ENCODE data around the gene HAGH.

The HAGH gene

DNA sequence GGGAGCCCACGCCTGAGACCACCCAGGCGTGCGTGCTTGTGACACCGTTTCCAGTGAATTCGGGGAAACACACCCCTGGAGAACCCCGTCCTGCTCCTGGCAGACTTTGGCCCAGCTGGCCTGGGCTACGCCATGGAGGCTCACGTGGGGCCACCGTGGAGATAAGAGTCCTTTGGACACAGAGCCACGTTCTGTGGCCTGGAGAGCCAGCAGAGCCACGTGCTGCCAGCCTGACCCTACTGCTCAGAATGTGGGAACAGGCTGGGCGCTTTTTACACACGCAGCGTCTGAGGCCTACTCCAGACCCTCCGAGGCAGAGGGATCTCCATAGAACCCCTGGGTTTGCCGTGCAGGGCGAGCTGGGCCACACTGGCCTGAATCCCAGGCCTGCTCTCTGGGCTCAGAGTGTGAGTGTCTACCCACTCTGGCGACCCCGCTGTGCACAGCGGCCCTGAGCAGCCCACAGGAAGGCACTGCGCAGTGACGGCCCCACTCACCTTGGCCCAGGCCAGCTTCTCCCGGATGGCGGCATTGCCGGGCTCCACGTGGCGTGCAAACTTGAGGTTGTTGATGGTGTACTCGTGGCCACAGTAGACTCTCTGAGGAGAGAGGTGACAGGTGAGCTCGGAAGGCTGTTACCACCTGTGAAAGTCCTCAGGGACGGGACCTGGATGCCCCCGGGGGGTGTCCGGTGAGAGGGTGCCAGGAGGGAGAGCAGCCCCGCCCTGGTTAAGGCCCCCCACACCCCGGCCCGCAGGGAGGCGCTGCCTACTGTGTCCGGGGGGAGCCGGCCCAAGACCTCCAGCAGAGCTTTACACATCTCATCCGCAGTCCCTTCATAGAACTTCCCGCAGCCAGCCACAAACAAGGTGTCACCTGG is 10.0 kb downstream of the HAGH start:
- POLR2A ChIA-PET = interaction anchor here (0.7 to 0.8 kb wide), 2 partner anchors 34 to 1174 kb away, joined by 3 read pairs; partner anchors contain the start of genes NUBP2 and SPSB3
- TF ChIP-seq ZBTB26 (tag by site-specific recombination; optimal IDR thresholded peaks at IDR 0.05) = no peak
- no peak for TF ChIP-seq ZNF544 (tag by site-specific recombination; IDR thresholded peaks at IDR 0.05)
- Histone ChIP-seq H3K9me3 (ENCODE audit: control insufficient read depth, insufficient read depth, low read depth, low read length) (no peaks in the 10 kb centered on the region), H3K4me3 (ENCODE audit: low read depth, low read length) (no peak overlapping the region), H3K27ac (ENCODE audit: extremely low read depth, low read depth, low read length) (no peak overlapping the region), H3K36me3 (ENCODE audit: control insufficient read depth in 2 of 2, insufficient read depth in 1 of 2, low read length in 2 of 2) (peaks cover 0 to 65% of the 10 kb centered on the region in 2 experiments; a peak in 2 of 3 replicates), H3K4me1 (ENCODE audit: control insufficient read depth, insufficient read depth, low read length) (no peaks in the 10 kb centered on the region)
- CTCF ChIA-PET = interaction anchor here (0.5 kb wide), 1 partner anchor 1040 kb away, joined by 5 read pairs; no protein-coding TSS in a partner anchor

GRCh38 chr16:1815461-1815860 is 11.2 kb downstream of the HAGH start:
- H3K4me1 ChIP-seq (ENCODE audit: control insufficient read depth, insufficient read depth, low read length) = no peaks in the 10 kb centered on the region
- CTCF ChIA-PET = interaction anchor here (0.7 kb wide), 1 partner anchor 16 kb away, joined by 3 read pairs; no protein-coding TSS in a partner anchor
- POLR2A ChIA-PET = no interaction called here
- H3K27ac ChIP-seq (ENCODE audit: extremely low read depth, low read depth, low read length) = no peak overlapping the region
- TF ChIP-seq, protein P1, sequence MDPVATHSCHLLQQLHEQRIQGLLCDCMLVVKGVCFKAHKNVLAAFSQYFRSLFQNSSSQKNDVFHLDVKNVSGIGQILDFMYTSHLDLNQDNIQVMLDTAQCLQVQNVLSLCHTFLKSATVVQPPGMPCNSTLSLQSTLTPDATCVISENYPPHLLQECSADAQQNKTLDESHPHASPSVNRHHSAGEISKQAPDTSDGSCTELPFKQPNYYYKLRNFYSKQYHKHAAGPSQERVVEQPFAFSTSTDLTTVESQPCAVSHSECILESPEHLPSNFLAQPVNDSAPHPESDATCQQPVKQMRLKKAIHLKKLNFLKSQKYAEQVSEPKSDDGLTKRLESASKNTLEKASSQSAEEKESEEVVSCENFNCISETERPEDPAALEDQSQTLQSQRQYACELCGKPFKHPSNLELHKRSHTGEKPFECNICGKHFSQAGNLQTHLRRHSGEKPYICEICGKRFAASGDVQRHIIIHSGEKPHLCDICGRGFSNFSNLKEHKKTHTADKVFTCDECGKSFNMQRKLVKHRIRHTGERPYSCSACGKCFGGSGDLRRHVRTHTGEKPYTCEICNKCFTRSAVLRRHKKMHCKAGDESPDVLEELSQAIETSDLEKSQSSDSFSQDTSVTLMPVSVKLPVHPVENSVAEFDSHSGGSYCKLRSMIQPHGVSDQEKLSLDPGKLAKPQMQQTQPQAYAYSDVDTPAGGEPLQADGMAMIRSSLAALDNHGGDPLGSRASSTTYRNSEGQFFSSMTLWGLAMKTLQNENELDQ (tag by site-specific recombination; IDR thresholded peaks at IDR 0.05; ENCODE audit: low read depth) = no peak
- TF ChIP-seq PRDM10 (tag by site-specific recombination; IDR thresholded peaks at IDR 0.05) = peak; percentile 52
- TF ChIP-seq ZNF266 (tag by site-specific recombination; IDR thresholded peaks at IDR 0.05; ENCODE audit: low read depth) = no peak
- H3K4me3 ChIP-seq (ENCODE audit: low read depth, low read length) = no peak overlapping the region
- peaks cover 0 to 61% of the 10 kb centered on the region in 2 experiments; a peak in 2 of 3 replicates for H3K36me3 ChIP-seq (ENCODE audit: control insufficient read depth in 2 of 2, insufficient read depth in 1 of 2, low read length in 2 of 2)
- no peaks in the 10 kb centered on the region for H3K9me3 ChIP-seq (ENCODE audit: control insufficient read depth, insufficient read depth, low read depth, low read length)

DNA sequence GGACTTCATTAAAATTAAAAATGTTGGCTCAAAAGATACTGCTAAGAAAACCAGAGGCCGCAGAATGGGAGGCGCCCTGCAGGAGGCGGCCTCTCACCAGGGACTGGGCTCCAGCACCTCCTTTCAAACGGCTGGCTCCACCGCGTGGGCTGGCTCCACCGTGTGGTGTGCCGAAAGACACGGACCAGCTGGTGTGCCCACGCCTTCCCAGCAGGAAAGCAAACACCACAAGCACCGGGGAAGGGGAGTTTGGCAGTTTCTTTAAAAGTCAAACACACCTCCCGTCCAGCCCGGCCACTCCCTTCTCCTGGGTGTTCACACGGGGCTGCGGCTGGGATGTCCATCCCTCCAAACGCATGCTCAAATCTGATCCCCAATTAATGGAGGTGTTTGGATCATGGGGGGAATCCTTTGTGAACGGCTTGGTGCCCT is 13.9 kb downstream of the HAGH start:
- Histone ChIP-seq H3K36me3 (ENCODE audit: control insufficient read depth in 2 of 2, insufficient read depth in 1 of 2, low read length in 2 of 2) (peaks cover 3 to 60% of the 10 kb centered on the region in 2 experiments; a peak in 2 of 3 replicates), H3K9me3 (ENCODE audit: control insufficient read depth, insufficient read depth, low read depth, low read length) (no peaks in the 10 kb centered on the region), H3K4me1 (ENCODE audit: control insufficient read depth, insufficient read depth, low read length) (no peaks in the 10 kb centered on the region), H3K4me3 (ENCODE audit: low read depth, low read length) (no peak overlapping the region), H3K27ac (ENCODE audit: extremely low read depth, low read depth, low read length) (no peak overlapping the region)
- ChIA-PET CTCF (interaction anchor here (0.7 to 1.0 kb wide), 3 partner anchors 11 to 115 kb away, joined by 3 to 4 read pairs (median 3); no protein-coding TSS in a partner anchor), POLR2A (no interaction called here)
- TF ChIP-seq AEBP2 (tag by site-specific recombination; IDR thresholded peaks at IDR 0.05; ENCODE audit: borderline replicate concordance) = no peak
- TF ChIP-seq ZNF324 (tag by site-specific recombination; IDR thresholded peaks at IDR 0.05) = no peak
- TF ChIP-seq ZFP69B (tag by site-specific recombination; IDR thresholded peaks at IDR 0.05) = no peak
- TF ChIP-seq ZNF600 (tag by site-specific recombination; IDR thresholded peaks at IDR 0.05) = peak; percentile 62; the same call in 1 of the 2 replicates
- peak; percentile 58; the same call in 1 of the 2 replicates for TF ChIP-seq ZNF561 (tag by site-specific recombination; IDR thresholded peaks at IDR 0.05; ENCODE audit: borderline replicate concordance)
- TF ChIP-seq, protein P2, sequence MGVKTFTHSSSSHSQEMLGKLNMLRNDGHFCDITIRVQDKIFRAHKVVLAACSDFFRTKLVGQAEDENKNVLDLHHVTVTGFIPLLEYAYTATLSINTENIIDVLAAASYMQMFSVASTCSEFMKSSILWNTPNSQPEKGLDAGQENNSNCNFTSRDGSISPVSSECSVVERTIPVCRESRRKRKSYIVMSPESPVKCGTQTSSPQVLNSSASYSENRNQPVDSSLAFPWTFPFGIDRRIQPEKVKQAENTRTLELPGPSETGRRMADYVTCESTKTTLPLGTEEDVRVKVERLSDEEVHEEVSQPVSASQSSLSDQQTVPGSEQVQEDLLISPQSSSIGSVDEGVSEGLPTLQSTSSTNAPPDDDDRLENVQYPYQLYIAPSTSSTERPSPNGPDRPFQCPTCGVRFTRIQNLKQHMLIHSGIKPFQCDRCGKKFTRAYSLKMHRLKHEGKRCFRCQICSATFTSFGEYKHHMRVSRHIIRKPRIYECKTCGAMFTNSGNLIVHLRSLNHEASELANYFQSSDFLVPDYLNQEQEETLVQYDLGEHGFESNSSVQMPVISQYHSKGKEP (tag by site-specific recombination; IDR thresholded peaks at IDR 0.05) = 0 out of 2 replicates have a peak, but pooled peaks have one; percentile 0
- peak; percentile 48; the same call in 1 of the 2 replicates for TF ChIP-seq SP3 (tag by site-specific recombination; IDR thresholded peaks at IDR 0.05)
- TF ChIP-seq ZNF121 (tag by site-specific recombination; IDR thresholded peaks at IDR 0.05) = no peak
- TF ChIP-seq KLF17 (tag by site-specific recombination; IDR thresholded peaks at IDR 0.05) = peak; percentile 96

Measured in HEK293 (cell line).